Measurements from ENCODE around the gene POU2F2. TPM values are rescaled to one million over a fixed set of nuclear protein-coding genes. Genes with fewer than 3 reads are reported as not detected.

POU2F2 gene
- total RNA-seq, 2 experiments from 2014 or later = 33.5 to 59.5 TPM

DNA sequence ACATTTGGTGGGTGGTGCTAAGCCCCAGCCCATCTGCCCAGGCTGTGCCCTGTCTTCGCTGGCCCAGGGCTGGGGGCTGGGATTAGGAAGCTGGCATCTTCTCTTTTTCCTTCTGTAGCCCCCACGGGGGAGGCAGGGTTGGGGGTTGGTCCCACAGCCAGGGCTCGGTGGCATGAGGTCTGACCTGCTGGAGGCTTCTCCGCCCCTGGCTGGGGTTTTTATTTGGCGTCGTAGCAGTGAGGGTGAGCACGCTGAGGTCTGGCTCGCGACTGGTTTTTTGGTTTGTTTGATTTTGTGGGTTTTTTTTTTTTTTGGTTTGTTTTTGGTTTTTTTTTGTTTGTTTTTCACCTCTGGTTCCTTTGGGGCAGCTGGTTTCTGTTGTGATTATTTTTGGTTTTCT is 41.6 kb downstream of the POU2F2 start:
- TF ChIP-seq, protein P1, sequence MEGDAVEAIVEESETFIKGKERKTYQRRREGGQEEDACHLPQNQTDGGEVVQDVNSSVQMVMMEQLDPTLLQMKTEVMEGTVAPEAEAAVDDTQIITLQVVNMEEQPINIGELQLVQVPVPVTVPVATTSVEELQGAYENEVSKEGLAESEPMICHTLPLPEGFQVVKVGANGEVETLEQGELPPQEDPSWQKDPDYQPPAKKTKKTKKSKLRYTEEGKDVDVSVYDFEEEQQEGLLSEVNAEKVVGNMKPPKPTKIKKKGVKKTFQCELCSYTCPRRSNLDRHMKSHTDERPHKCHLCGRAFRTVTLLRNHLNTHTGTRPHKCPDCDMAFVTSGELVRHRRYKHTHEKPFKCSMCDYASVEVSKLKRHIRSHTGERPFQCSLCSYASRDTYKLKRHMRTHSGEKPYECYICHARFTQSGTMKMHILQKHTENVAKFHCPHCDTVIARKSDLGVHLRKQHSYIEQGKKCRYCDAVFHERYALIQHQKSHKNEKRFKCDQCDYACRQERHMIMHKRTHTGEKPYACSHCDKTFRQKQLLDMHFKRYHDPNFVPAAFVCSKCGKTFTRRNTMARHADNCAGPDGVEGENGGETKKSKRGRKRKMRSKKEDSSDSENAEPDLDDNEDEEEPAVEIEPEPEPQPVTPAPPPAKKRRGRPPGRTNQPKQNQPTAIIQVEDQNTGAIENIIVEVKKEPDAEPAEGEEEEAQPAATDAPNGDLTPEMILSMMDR (conservative IDR thresholded peaks at IDR 0.05; ENCODE audit: low read length) = no peak
- no peak for TF ChIP-seq EZH2phosphoT487 (IDR thresholded peaks at IDR 0.05; ENCODE audit: borderline replicate concordance, low read depth, low read length)
- Histone ChIP-seq H2AFZ (ENCODE audit: low read length) (no peak overlapping the region), H3K79me2 (ENCODE audit: insufficient read depth, low read depth, low read length) (no peaks in the 10 kb centered on the region), H3K4me2 (ENCODE audit: low read length) (no peak overlapping the region), H3K4me3 (ENCODE audit: low read depth, low read length, poor library complexity, severe bottlenecking) (no peak overlapping the region), H3K9me2 (ENCODE audit: insufficient read depth, low read length) (no peaks in the 10 kb centered on the region), H4K20me1 (ENCODE audit: insufficient read depth, low read length) (no peaks in the 10 kb centered on the region), H3K9me3 (ENCODE audit: low read length) (no peaks in the 10 kb centered on the region), H3K36me3 (ENCODE audit: insufficient read depth, low read length) (peaks cover 58% of the 10 kb centered on the region), H3K4me1 (ENCODE audit: insufficient read depth, low read length, poor library complexity, severe bottlenecking) (peaks cover 35% of the 10 kb centered on the region), H3K27ac (ENCODE audit: low read depth, low read length, poor library complexity, severe bottlenecking) (no peak overlapping the region)
- CTCF ChIA-PET (ENCODE audit: unreplicated experiment) = no interaction called here
- no peak for DNase-seq (ENCODE audit: low spot score)
- POLR2A ChIA-PET = interaction anchor here (0.7 kb wide), 1 partner anchor 95 kb away, joined by 3 read pairs; no protein-coding TSS in a partner anchor
- intact Hi-C loops (cut with micrococcal nuclease; ENCODE audit: unreplicated experiment) = no loop called here
- BruUV-seq (replicated peaks) = TSS peak; percentile 57

DNA sequence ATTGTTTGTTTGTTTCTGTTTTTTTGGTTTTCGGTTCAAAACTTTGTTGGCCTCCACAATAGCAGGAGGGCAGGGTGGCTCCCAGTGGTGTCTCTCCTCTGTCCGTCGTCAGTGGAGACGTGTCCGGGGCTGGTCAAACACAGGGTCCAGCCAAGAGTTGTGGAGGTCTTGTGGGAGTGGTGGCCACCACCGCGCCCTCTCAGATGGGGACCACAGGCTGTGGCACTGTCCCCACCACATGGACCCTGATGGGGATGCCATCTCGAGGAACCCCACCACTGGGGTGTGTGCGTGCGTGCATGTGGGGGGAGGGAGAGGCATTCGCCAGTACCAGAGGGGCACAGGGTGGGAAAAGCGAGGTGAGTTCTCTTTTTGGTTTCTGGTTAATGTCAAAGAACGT is 42.5 kb downstream of the POU2F2 start:
- no peak overlapping the region for H2AFZ ChIP-seq (ENCODE audit: low read length)
- no peak overlapping the region for H3K4me3 ChIP-seq (ENCODE audit: low read depth, low read length, poor library complexity, severe bottlenecking)
- peaks cover 49% of the 10 kb centered on the region for H3K36me3 ChIP-seq (ENCODE audit: insufficient read depth, low read length)
- H3K79me2 ChIP-seq (ENCODE audit: insufficient read depth, low read depth, low read length) = no peaks in the 10 kb centered on the region
- no peak overlapping the region for H3K4me2 ChIP-seq (ENCODE audit: low read length)
- intact Hi-C loops (cut with micrococcal nuclease; ENCODE audit: unreplicated experiment) = no loop called here
- no peak for DNase-seq (ENCODE audit: low spot score)
- ChIA-PET CTCF (ENCODE audit: unreplicated experiment) (no interaction called here), POLR2A (interaction anchor here (0.7 kb wide), 1 partner anchor 96 kb away, joined by 3 read pairs; no protein-coding TSS in a partner anchor)
- no peaks in the 10 kb centered on the region for H3K9me2 ChIP-seq (ENCODE audit: insufficient read depth, low read length)
- TF ChIP-seq, protein P1 (conservative IDR thresholded peaks at IDR 0.05; ENCODE audit: low read length) = no peak
- no peak for TF ChIP-seq EZH2phosphoT487 (IDR thresholded peaks at IDR 0.05; ENCODE audit: borderline replicate concordance, low read depth, low read length)
- H3K4me1 ChIP-seq (ENCODE audit: insufficient read depth, low read length, poor library complexity, severe bottlenecking) = peaks cover 35% of the 10 kb centered on the region
- no peaks in the 10 kb centered on the region for H3K9me3 ChIP-seq (ENCODE audit: low read length)
- no peaks in the 10 kb centered on the region for H4K20me1 ChIP-seq (ENCODE audit: insufficient read depth, low read length)
- BruUV-seq (replicated peaks) = no TSS peak
- H3K27ac ChIP-seq (ENCODE audit: low read depth, low read length, poor library complexity, severe bottlenecking) = no peak overlapping the region

DNA sequence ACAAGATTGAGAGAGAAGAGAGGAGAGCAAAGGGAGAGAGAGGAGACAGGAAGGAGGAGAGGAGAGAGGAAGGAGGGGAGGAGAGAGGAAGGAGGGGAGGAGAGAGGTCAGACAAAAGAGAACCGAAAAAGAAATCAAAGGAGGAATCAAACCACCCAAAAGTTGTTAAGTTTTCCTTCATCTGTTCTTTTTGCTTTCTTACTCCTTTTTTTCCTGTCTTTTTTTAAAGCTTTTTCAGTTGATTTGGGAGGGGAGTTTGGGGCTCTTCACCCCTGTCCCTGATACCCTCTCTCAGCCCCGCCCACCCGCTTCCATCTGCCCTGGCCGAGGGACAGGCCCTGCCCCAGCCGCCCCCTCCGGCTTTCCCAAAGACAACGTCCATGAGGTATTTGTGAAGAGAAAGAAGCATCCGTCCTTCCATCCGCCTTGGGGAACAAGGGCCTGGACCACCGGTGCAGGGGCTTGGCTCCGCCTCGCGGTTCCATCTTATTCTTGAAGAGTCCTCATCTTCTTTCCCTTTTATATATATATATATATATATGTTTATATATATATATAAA is 43.0 kb downstream of the POU2F2 start:
- Histone ChIP-seq H3K4me1 (ENCODE audit: insufficient read depth, low read length, poor library complexity, severe bottlenecking) (peaks cover 35% of the 10 kb centered on the region), H3K9me3 (ENCODE audit: low read length) (no peaks in the 10 kb centered on the region), H4K20me1 (ENCODE audit: insufficient read depth, low read length) (no peaks in the 10 kb centered on the region), H3K4me2 (ENCODE audit: low read length) (0 out of 2 replicates have a peak overlapping the region, but pooled peaks have one; percentile 2), H3K79me2 (ENCODE audit: insufficient read depth, low read depth, low read length) (no peaks in the 10 kb centered on the region), H2AFZ (ENCODE audit: low read length) (no peak overlapping the region), H3K4me3 (ENCODE audit: low read depth, low read length, poor library complexity, severe bottlenecking) (no peak overlapping the region), H3K9me2 (ENCODE audit: insufficient read depth, low read length) (no peaks in the 10 kb centered on the region), H3K27ac (ENCODE audit: low read depth, low read length, poor library complexity, severe bottlenecking) (no peak overlapping the region), H3K36me3 (ENCODE audit: insufficient read depth, low read length) (peaks cover 44% of the 10 kb centered on the region)
- TF ChIP-seq, protein P1 (conservative IDR thresholded peaks at IDR 0.05; ENCODE audit: low read length) = no peak
- no peak for TF ChIP-seq EZH2phosphoT487 (IDR thresholded peaks at IDR 0.05; ENCODE audit: borderline replicate concordance, low read depth, low read length)
- intact Hi-C loops (cut with micrococcal nuclease; ENCODE audit: unreplicated experiment) = no loop called here
- ChIA-PET POLR2A (interaction anchor here (0.5 kb wide), 1 partner anchor 427 kb away, joined by 3 read pairs; no protein-coding TSS in a partner anchor), CTCF (ENCODE audit: unreplicated experiment) (no interaction called here)
- BruUV-seq (replicated peaks) = no TSS peak
- DNase-seq (ENCODE audit: low spot score) = no peak

All from OCI-LY7 (cell line).